Fibroblast of skin of scalp (primary cell): ENCODE data around the gene EML6.
A peak's percentile ranks its signal among the peaks of the same experiment; 100 is the strongest.
"Not testable (repeated sequence)": the region's sequence is repeated elsewhere in the genome, so short reads cannot be mapped to it uniquely, and the experiment has no call there.

Source experiments
- DNase-seq: peaks from one replicate; pipeline ENCODE4 v3.0.0-alpha.2; 2013

The EML6 gene

DNA sequence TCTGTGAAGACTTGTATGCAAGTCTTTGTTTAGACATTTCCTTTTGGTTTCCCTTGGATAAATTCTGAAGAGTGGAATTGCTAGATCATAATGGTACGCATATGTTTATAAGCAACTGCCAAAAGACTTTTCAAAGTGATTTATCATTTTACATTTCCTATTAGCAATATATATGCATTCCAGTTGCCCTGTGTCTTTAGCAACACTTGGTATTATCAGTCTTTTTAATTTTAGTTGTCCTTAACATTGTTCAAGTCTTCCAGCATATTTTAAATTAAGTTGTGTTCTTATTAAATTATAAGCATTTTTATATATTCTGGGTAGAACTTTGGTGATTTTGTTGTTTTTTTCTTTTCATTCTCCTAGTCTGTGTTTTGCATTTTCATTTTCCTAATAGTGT lies 81.8 kb downstream of the EML6 start:
- no peak for DNase-seq

GRCh38 chr2:54806975-54807374 lies 83.5 kb downstream of the EML6 start:
- no peak for DNase-seq

GRCh38 chr2:54808661-54809060 lies 85.2 kb downstream of the EML6 start:
- no peak for DNase-seq

GRCh38 chr2:54809819-54810218 lies 86.4 kb downstream of the EML6 start:
- peak; percentile 40 for DNase-seq

DNA sequence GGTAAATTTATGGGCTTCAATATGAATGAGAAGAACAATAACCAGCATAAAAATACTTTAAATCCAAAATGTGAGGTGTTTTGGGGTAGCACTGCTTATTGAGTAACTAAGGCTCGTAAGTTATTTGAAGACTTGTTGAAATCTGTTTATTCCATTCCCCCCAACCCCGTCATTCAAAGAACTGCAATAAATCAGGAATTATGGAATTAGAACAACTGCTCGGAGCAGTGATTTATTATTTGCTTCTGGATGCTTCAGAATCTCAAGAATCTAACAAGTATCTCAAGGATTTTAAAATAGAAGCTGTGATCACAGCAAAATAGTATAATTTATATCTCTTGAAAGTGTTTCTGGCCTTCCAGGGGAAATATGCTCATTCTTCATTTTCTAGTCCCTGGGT lies 86.8 kb downstream of the EML6 start:
- no peak for DNase-seq

DNA sequence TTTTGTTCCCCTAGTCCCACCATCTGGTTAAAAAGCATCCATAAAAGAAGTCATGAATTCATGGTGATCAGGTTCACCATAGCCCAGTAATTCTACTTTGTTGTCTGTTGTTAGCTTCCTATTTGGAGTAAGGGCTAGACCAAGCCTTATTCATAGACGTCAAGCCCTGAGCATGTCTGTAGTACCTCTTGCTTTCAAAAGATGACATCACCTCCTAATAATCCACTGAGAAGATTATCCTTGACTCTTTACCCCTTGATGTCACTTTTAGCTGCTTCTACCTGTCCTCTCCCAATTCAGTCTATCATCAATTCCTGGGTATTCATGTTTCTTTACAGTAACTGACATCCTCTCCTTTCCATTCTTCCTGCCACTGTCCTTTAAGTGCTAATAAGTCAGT lies 90.1 kb downstream of the EML6 start:
- DNase-seq: no peak

DNA sequence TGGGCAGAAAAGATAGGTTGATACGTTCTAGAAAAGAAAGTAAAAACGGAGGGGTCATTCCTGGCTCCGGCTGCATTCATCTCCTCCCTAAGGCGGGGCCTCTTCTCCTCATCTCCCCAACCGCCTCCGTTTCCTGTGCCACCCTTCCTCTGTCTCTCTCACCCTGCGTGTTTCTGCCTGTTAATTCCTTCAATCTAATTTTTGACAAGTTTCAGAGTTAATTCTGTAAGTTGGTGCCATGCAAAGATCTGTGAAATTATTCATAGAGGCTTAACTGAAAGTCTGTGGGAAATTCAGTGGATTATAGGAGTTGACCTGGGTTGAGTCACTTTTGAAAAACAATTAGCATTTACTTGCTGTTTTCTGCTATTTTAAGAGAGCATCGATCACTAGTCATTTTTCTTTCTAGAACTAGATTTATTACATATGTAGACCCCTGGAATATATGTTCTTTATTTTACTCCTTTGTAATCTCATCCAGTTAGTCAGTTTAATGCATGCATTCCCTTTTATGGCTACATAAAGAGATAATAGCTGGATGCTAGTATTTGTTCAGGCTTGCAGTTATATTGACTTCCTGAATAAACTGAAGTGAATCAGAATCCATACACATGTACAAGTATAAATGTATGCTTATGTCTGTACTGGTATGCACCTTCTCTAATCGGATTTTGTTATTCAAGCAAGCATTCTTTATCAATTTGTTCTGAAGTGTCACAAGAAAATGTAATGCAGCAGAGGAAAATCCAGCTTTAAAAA lies 91.1 kb downstream of the EML6 start:
- no peak for DNase-seq

DNA sequence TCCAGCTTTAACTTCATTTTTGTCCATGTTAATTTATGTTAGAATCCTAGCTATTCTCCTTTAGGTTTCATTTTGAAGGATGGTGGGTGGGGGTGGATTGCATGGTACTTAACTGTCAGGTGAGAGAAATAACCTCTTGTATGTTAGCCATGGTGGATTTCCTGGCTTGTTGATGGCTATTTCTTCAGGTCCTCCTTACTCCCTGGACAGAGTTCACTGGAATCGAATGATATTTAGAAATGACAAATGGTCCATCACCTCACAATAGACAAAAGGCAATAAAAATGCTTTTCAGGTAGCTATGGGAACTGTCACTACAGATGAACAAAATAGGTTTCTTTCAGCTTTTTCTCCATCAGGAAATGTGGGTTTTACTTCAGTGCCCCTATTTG lies 91.7 kb downstream of the EML6 start:
- no peak for DNase-seq

GRCh38 chr2:54818226-54818625 lies 94.8 kb downstream of the EML6 start:
- DNase-seq: no peak

DNA sequence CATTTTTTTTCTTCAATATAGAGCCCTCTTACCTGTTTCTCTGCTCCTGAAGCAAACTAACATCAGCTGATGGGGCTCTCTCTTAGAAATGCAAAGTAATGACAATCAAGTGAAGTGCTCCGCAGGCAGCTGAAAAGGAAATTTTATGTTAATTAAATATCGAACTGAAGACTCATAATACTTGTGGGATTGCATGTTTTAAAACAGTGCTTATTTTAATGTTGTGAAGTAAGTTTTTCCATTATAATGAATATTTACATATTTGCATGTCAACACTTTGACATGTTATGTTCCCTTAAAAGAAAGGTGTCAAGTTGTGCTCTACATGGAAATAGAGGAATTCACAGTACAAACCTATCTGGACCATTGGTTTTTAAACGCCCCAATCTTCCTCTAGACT lies 97.1 kb downstream of the EML6 start:
- no peak for DNase-seq

DNA sequence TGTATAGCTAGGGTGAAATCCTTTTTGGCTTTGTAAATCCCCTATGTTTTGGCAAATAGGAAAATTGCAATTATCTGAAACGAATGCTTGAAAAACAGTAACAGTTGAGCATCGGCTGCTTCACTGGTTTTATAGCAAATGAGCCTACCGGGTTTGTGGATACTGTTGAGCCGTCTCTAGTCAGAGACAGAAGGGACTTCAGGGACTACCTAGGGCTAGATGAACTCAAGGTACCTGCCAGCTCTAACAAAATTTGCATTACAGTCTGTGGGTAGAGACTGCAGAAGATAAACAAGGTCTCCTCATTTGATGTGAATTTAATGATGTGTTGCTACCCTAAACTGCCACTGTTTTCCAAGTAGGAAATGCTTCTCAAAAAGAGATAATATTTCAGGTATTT lies 101.1 kb downstream of the EML6 start:
- DNase-seq: no peak

- no peak for DNase-seq
Measured at GRCh38 chr2:54830546-54830945, 107.1 kb downstream of the EML6 start.

DNA sequence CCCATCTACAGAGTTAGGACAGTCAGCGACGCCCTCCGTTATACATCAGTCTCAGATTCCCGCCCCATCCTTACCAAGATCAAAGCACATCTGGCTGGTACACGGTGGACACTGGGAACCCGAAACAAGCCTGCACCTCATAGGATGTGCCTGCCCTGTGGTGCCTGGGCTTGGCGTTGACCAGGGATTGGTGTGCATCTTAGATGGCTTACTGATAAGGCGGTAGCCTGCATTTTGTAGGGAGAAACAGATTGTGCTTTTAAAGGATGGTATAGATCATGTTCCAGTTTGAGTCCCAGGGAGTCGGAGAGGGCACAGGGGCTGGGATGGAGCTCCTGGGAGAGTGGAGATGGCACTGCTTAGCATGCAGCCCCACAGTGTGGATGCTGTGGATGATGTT lies 108.0 kb downstream of the EML6 start:
- no peak for DNase-seq

- DNase-seq: peak; percentile 18
Measured at GRCh38 chr2:54834721-54835120, 111.3 kb downstream of the EML6 start.

- DNase-seq: peak; percentile 58
Measured at GRCh38 chr2:54836477-54836876, 113.0 kb downstream of the EML6 start.

- DNase-seq: peak; percentile 71
Measured at GRCh38 chr2:54838585-54839035, 115.1 kb downstream of the EML6 start.

- DNase-seq: no peak
Measured at GRCh38 chr2:54839461-54840255, 116.2 kb downstream of the EML6 start.

DNA sequence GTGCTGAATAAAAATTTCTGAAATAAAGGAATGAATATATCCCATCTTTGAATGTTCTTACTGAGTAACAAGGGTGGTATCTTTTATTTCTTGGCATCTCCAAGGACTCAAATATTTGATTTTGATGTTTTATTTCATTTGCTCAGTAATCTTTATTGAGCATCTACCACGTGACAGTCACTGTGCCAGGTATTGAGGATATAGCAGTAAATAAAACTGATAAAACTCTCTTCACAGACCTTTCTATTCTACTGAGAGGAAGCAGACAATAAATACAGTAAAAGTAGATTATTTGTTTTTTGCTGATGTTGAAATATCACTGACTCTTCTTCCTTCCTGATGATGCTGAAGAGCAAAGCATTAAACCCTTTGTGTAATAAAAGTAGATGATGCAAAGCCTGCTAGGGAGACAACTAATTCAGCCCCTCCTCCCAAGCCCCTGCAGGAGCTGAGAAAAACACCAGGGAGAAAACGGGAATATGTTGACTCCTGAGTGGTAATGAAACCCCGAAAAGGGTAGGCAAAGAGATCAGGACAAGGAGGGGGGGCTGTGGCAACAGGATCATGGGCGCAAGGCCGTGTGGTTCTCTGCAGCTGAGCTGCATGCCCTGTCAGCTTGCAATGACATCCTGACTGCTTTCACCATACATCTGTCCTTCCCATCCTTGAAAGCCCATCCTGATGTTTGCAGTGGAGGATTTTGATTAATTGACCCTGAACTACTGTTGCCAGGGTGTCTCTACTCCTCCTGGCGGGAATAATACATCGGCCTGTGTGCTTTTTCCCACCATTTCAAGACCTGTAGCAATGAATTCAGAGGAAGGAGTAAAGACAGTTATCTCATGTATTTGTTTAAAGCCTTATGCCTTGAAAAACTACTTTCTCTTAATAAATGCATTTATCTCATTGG lies 117.4 kb downstream of the EML6 start:
- DNase-seq: no peak

- DNase-seq: not testable (repeated sequence)
Measured at GRCh38 chr2:54841500-54841899, 118.0 kb downstream of the EML6 start.

- DNase-seq: no peak
Measured at GRCh38 chr2:54845094-54845493, 121.6 kb downstream of the EML6 start.

DNA sequence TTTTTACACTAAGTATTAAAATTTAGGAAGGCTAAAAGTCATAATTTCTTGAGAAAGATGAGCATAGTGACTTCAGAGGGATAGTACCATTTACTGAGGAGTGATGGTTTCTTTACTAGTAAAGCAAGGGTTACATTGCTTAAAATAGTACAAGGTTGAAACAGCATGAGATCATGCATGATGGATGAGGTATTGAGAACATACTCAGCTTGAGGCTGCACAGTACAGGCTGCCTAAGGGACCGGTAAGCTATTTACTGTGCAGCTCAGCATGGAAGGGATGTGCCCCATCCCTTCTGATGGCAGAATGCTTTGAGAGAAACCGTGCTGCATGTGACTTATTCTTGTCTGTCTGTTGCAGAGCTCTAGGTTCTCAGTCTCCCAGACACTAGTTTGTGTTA lies 122.1 kb downstream of the EML6 start:
- peak; percentile 15 for DNase-seq

DNA sequence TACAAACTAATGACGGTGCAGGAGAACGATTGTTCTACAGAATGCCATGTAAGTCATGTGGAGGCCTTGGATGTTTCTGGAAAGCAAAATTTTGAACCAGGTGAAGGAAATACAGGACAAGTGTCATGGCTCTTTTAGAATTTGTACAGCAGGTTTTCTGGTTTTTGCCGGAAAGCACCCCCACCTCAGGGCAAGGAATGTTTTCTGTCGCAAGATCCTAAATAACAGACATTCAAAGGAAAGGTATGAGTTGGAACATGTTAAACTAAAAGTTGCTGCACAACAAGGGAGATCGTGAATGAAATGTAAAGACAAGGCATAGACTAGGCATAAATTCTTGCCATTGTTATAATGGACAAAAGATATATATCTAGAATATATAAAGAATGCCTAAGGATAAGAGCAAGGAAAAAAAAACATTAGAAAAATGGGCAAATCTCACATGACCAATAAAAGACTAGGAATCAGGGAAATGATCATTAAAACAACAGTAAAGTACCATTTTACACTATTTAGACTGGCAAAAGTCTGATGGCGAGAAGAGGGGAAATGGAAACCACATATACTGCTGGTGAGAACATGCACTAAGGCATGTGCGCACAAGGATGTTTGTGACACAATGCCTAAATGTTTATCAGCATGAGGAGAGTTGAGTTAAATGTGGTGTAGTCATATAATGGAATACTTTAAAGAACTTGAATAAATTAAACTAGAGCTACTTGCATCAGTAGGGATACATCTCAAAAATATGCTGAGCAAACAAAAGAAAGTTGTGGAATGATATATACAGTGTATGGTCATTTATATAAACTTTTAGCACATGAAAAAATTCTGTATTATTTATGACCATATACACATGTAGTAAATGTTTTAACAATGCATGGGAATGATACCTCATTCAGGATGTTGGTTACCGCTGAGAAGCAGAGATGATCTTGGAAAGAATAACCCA lies 127.0 kb downstream of the EML6 start:
- DNase-seq: no peak
